SKM-1 (cell line): ENCODE measurements around the gene C1orf116.

Experiments
- DNase-seq: peaks from one replicate; lab custom pipeline; 2025; ENCODE audit not compliant: unreplicated experiment; lab: John Stamatoyannopoulos, UW

C1orf116 gene

GRCh38 chr1:207000651-207001291, 31.8 kb downstream of the C1orf116 start:
- no peak for DNase-seq

DNA sequence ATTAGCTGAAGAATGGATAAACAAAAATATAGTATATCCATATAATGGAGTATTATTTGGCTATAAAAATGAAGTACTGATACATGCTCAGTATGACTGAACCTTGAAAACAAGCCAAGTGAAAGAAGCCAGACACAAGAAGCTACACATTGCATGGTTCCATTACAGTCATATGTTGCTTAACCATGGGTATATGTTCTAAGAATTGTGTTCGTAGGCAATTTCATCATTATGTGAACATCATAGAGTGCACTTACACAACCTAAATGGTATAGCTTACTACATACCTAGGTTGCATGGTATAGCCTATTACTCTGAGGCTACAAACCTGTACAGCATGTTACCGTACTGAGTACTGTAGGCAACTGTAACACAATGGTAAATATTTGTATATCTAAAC, 33.7 kb downstream of the C1orf116 start:
- no peak for DNase-seq

DNA sequence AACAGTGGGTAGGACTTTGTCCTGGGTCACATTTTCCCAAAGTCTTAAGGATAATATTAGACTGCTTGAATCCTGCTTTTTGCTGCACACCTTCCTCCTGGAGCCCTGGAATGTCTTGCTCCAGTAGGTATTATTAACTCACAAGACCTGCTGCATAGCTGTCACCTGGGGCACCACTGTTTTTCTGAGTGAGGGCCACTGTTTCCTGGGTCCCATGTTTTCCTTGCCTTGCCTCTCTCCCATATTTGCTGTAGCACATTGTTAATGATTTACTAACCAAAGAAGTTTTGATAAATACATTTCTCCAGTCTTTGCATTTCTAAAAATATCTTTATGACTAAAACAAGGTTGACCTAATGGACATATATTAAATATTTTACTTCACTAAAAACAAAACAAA, 39.8 kb downstream of the C1orf116 start:
- DNase-seq = no peak

DNA sequence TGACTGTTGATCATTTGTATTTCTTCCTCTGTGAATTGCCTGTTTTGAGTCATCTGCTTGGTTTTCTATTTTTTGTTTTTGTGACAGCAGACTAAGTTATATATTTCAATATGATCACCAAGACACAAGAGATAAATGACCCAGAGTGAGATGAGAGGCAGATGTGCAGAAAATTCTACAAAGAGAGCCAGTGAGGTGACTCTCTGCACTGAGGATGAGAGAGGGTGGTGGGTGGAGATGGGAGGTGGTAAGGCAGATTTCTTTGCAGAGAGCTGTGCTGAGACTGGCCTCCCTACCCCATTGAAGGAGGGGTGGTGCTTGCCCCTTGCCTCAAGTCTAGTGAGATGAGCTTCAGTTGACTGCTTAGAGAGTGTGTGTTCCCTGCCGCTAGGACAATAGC, 44.7 kb downstream of the C1orf116 start:
- no peak for DNase-seq

GRCh38 chr1:206986885-206987284, 45.7 kb downstream of the C1orf116 start:
- no peak for DNase-seq

GRCh38 chr1:206986402-206986801, 46.2 kb downstream of the C1orf116 start:
- DNase-seq = no peak

- no peak for DNase-seq
These were observed 47.3 kb downstream of the C1orf116 start for GRCh38 chr1:206985162-206985749.

DNA sequence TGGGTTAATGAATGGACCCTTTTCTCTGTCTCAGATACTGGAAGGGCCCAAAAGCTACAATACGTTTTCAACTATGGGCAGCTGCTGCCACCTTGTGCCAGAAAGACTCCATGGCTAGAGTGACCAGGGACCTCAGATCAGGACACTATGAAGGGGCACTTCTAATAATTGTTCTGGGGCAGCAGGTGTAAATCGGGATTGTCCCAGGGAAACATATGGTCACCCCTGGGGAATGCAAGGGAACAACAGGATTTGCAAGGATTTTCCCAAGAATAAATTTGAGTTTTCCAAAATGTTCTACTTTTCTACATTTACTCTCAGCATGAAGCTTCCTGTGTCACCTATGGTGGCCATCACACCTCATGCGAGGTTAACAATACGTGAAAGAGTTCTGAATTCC, 50.3 kb downstream of the C1orf116 start:
- peak; percentile 81 for DNase-seq

DNA sequence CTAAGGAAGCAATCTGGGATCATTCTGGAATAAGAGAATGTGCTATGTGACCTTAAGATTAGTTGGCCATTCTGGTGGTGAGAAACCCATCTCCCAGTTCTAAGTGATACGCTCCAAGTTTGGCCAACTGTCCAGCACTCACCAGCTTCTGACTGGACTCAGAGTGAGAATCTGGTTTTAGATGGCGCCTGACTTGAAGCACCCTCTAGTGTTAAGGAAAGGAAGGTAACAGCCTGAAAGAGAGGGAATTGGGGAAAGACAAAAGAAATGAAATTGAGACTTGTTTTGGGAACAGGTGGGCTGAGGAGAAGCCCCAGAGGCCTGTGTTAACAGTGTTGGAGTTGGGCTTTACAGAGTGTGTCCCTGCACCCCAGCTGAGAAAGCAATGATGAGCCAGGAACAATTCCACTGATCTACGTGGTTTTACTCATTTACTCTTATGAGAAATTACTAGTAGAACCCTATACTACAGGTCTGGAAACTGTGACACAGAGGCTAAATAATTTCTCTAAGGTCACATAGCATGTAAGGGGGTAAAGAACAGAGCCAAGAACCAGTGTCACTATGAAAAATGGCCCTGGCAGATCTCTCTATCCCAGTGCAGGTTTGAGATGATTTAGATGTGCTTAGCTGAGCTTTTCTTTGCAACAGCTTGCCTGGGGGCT, 53.0 kb downstream of the C1orf116 start:
- peak; percentile 57 for DNase-seq

- no peak for DNase-seq
These were observed 54.3 kb downstream of the C1orf116 start for GRCh38 chr1:206978259-206978658.

DNA sequence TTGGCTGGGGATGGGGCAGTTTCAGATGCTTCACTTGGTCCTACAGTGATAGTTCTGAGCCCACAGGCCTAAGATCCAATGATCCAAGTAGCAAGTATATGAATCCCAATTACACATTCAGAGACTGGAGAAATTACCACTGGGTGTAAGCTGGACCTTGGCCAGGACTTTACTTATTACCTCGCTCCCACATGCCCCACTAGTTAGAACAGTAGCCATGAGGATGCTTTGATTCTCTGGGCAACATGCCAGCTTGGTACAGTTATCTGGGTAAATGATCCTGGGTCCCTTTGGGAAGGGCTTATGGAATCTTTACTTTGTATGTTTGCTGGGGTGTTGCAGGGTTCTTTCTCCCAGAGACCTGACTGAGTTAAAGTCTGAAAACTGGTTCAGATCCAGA, 57.2 kb downstream of the C1orf116 start:
- no peak for DNase-seq

GRCh38 chr1:206974140-206974539, 58.4 kb downstream of the C1orf116 start:
- no peak for DNase-seq

DNA sequence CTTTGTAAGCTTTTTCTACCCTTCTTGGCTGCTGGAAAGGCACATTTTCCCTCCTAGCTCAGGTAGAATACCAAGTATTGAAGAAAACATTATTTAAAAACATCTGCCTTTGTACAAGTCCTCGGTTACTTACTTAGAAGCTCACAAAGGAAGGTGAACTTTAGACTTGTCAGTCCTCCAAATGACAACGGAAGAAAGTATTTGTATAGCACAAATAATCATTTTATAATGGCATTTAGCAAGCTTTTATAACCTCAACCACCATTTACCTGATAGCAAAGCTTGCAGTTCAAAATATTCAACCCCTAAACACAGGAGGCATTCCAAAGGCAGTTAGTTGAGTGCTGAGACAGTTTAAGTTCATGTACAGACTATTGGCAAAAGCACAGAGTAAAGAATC, 59.8 kb downstream of the C1orf116 start:
- no peak for DNase-seq

GRCh38 chr1:206971029-206971655, 61.4 kb downstream of the C1orf116 start:
- DNase-seq = peak; percentile 58

DNA sequence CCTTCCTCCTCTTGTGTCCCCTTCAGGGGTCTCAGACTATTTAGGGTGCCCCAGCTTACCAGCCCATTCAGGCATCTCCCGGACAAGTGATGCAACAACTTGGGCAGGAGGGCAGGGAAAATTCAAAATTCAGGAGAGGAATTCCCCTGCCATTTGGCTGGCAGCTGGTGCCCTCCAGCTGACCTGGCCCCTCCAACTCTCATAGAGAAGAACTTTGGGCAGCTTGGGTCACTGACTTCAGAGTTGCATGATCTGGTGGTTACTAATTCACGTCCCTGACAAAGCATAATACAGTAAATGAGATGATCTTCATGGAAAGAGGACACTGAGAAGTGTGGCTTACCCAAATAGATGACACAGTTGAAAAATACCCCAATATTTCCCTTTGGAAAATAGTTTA, 62.1 kb downstream of the C1orf116 start, which contains the start of gene FCAMR:
Gene FCAMR (minus strand): TSS at position 15 of the 400 bp plus-strand sequence. CDS start 335 bp downstream, outside the sequence.
- DNase-seq = no peak

GRCh38 chr1:206969090-206969489, 63.5 kb downstream of the C1orf116 start:
- DNase-seq = no peak
